CD4-positive, alpha-beta T cell treated with Interleukin-10 for 1 hour (primary cell): Measurements from ENCODE around the gene SRGAP2B.
"Not testable (repeated sequence)": the region's sequence is repeated elsewhere in the genome, so short reads cannot be mapped to it uniquely, and the experiment has no call there.

Source experiments
- DNase-seq: peaks from one replicate; pipeline ENCODE4 v3.0.0-alpha.2; 2020

Gene SRGAP2B

GRCh38 chr1:144940054-144940453, 155.1 kb downstream of the SRGAP2B start:
- DNase-seq = not testable (repeated sequence)

GRCh38 chr1:144938627-144939026, 156.5 kb downstream of the SRGAP2B start:
- DNase-seq = not testable (repeated sequence)

- DNase-seq = not testable (repeated sequence)
These were observed 158.9 kb downstream of the SRGAP2B start for GRCh38 chr1:144936186-144936732.

- DNase-seq = not testable (repeated sequence)
These were observed 159.8 kb downstream of the SRGAP2B start for GRCh38 chr1:144935310-144935709.

GRCh38 chr1:144933014-144933413, 162.1 kb downstream of the SRGAP2B start:
- DNase-seq = not testable (repeated sequence)

GRCh38 chr1:144932153-144932552, 163.0 kb downstream of the SRGAP2B start:
- DNase-seq = not testable (repeated sequence)

- DNase-seq = not testable (repeated sequence)
These were observed 163.6 kb downstream of the SRGAP2B start for GRCh38 chr1:144931553-144931952.

- DNase-seq = not testable (repeated sequence)
These were observed 164.9 kb downstream of the SRGAP2B start for GRCh38 chr1:144930085-144930777.

- not testable (repeated sequence) for DNase-seq
These were observed 167.8 kb downstream of the SRGAP2B start for GRCh38 chr1:144927292-144927691.

- not testable (repeated sequence) for DNase-seq
These were observed 171.5 kb downstream of the SRGAP2B start for GRCh38 chr1:144923640-144924039.

GRCh38 chr1:144922785-144923184, 172.3 kb downstream of the SRGAP2B start:
- not testable (repeated sequence) for DNase-seq

GRCh38 chr1:144919106-144919505, 176.0 kb downstream of the SRGAP2B start:
- DNase-seq = not testable (repeated sequence)

- not testable (repeated sequence) for DNase-seq
These were observed 177.0 kb downstream of the SRGAP2B start for GRCh38 chr1:144918027-144918603.

- not testable (repeated sequence) for DNase-seq
These were observed 177.7 kb downstream of the SRGAP2B start for GRCh38 chr1:144917154-144918026.

GRCh38 chr1:144913977-144914734, 181.0 kb downstream of the SRGAP2B start:
- DNase-seq = not testable (repeated sequence)

- not testable (repeated sequence) for DNase-seq
These were observed 181.7 kb downstream of the SRGAP2B start for GRCh38 chr1:144913458-144913857.

GRCh38 chr1:144910729-144911128, 184.4 kb downstream of the SRGAP2B start:
- not testable (repeated sequence) for DNase-seq

- DNase-seq = not testable (repeated sequence)
These were observed 194.3 kb downstream of the SRGAP2B start for GRCh38 chr1:144900841-144901240.

GRCh38 chr1:144894454-144895201, 200.5 kb downstream of the SRGAP2B start:
- not testable (repeated sequence) for DNase-seq

- not testable (repeated sequence) for DNase-seq
These were observed 201.3 kb downstream of the SRGAP2B start for GRCh38 chr1:144893710-144894438.

- DNase-seq = not testable (repeated sequence)
These were observed 202.1 kb downstream of the SRGAP2B start for GRCh38 chr1:144893062-144893461.
